Measurements from ENCODE around the gene TEX51. TPM values are rescaled to one million over a fixed set of nuclear protein-coding genes. Genes with fewer than 3 reads are reported as not detected.

TEX51 gene
- total RNA-seq, 1 donor from 2014 or later: not detected

GRCh38 chr2:126862730-126863129, 36.0 kb upstream of the TEX51 start:
- intact Hi-C loops (cut with micrococcal nuclease): no loop called here
- Mint-ChIP-seq H3K4me1 (no peaks in the 10 kb centered on the region), H3K36me3 (ENCODE audit: low read depth) (no peaks in the 10 kb centered on the region), H3K4me3 (no peak overlapping the region), H3K27ac (no peak overlapping the region), H3K27me3 (peaks cover 3% of the 10 kb centered on the region), H3K9me3 (peaks cover 4% of the 10 kb centered on the region)
- peak; percentile 15 for DNase-seq

- Mint-ChIP-seq H3K9me3 (peaks cover 4% of the 10 kb centered on the region), H3K4me3 (no peak overlapping the region), H3K27me3 (peaks cover 3% of the 10 kb centered on the region), H3K27ac (no peak overlapping the region), H3K36me3 (ENCODE audit: low read depth) (no peaks in the 10 kb centered on the region), H3K4me1 (no peaks in the 10 kb centered on the region)
- DNase-seq: peak; percentile 46
- intact Hi-C loops (cut with micrococcal nuclease): no loop called here
Observed at GRCh38 chr2:126863336-126864015, 35.2 kb upstream of the TEX51 start.

GRCh38 chr2:126864861-126865260, 33.8 kb upstream of the TEX51 start:
- DNase-seq: peak; percentile 30
- intact Hi-C loops (cut with micrococcal nuclease): no loop called here
- peaks cover 4% of the 10 kb centered on the region for H3K9me3 Mint-ChIP-seq
- H3K4me1 Mint-ChIP-seq: no peaks in the 10 kb centered on the region
- H3K27ac Mint-ChIP-seq: no peak overlapping the region
- no peaks in the 10 kb centered on the region for H3K36me3 Mint-ChIP-seq (ENCODE audit: low read depth)
- no peak overlapping the region for H3K4me3 Mint-ChIP-seq
- peaks cover 3% of the 10 kb centered on the region for H3K27me3 Mint-ChIP-seq

- Mint-ChIP-seq H3K27me3 (peaks cover 3% of the 10 kb centered on the region), H3K36me3 (ENCODE audit: low read depth) (no peaks in the 10 kb centered on the region), H3K4me1 (no peaks in the 10 kb centered on the region), H3K4me3 (no peak overlapping the region), H3K9me3 (peaks cover 4% of the 10 kb centered on the region), H3K27ac (no peak overlapping the region)
- intact Hi-C loops (cut with micrococcal nuclease): no loop called here
- peak; percentile 35 for DNase-seq
Observed at GRCh38 chr2:126866451-126866850, 32.2 kb upstream of the TEX51 start.

GRCh38 chr2:126874961-126875360, 23.7 kb upstream of the TEX51 start:
- H3K27ac Mint-ChIP-seq: no peak overlapping the region
- peaks cover 7% of the 10 kb centered on the region for H3K9me3 Mint-ChIP-seq
- no peak for DNase-seq
- H3K27me3 Mint-ChIP-seq: no peaks in the 10 kb centered on the region
- intact Hi-C loops (cut with micrococcal nuclease): no loop called here
- no peaks in the 10 kb centered on the region for H3K4me1 Mint-ChIP-seq
- H3K4me3 Mint-ChIP-seq: no peak overlapping the region
- no peaks in the 10 kb centered on the region for H3K36me3 Mint-ChIP-seq (ENCODE audit: low read depth)

- intact Hi-C loops (cut with micrococcal nuclease): no loop called here
- H3K4me1 Mint-ChIP-seq: no peaks in the 10 kb centered on the region
- H3K27ac Mint-ChIP-seq: no peak overlapping the region
- H3K9me3 Mint-ChIP-seq: peaks cover 7% of the 10 kb centered on the region
- no peak overlapping the region for H3K4me3 Mint-ChIP-seq
- H3K27me3 Mint-ChIP-seq: no peaks in the 10 kb centered on the region
- H3K36me3 Mint-ChIP-seq (ENCODE audit: low read depth): no peaks in the 10 kb centered on the region
- DNase-seq: no peak
Observed at GRCh38 chr2:126876631-126877030, 22.1 kb upstream of the TEX51 start.

GRCh38 chr2:126877041-126877440, 21.6 kb upstream of the TEX51 start:
- Mint-ChIP-seq H3K27me3 (no peaks in the 10 kb centered on the region), H3K36me3 (ENCODE audit: low read depth) (no peaks in the 10 kb centered on the region), H3K9me3 (peaks cover 7% of the 10 kb centered on the region), H3K4me3 (no peak overlapping the region), H3K27ac (no peak overlapping the region), H3K4me1 (no peaks in the 10 kb centered on the region)
- intact Hi-C loops (cut with micrococcal nuclease): no loop called here
- no peak for DNase-seq

- no peaks in the 10 kb centered on the region for H3K36me3 Mint-ChIP-seq (ENCODE audit: low read depth)
Observed at GRCh38 chr2:126877861-126878565, 20.7 kb upstream of the TEX51 start.

GRCh38 chr2:126878601-126879000, 20.1 kb upstream of the TEX51 start:
- intact Hi-C loops (cut with micrococcal nuclease): no loop called here
- no peaks in the 10 kb centered on the region for H3K4me1 Mint-ChIP-seq
- no peak overlapping the region for H3K27ac Mint-ChIP-seq
- no peak overlapping the region for H3K4me3 Mint-ChIP-seq
- no peaks in the 10 kb centered on the region for H3K36me3 Mint-ChIP-seq (ENCODE audit: low read depth)
- H3K27me3 Mint-ChIP-seq: no peaks in the 10 kb centered on the region
- H3K9me3 Mint-ChIP-seq: peaks cover 7% of the 10 kb centered on the region
- no peak for DNase-seq

More at GRCh38 chr2:126877861-126878565, 20.7 kb upstream of the TEX51 start:
- H3K27ac Mint-ChIP-seq: no peak overlapping the region
- DNase-seq: no peak
- H3K27me3 Mint-ChIP-seq: no peaks in the 10 kb centered on the region
- intact Hi-C loops (cut with micrococcal nuclease): no loop called here
- no peak overlapping the region for H3K4me3 Mint-ChIP-seq
- H3K4me1 Mint-ChIP-seq: no peaks in the 10 kb centered on the region
- H3K9me3 Mint-ChIP-seq: peaks cover 7% of the 10 kb centered on the region

GRCh38 chr2:126879348-126880298, 19.1 kb upstream of the TEX51 start:
- Mint-ChIP-seq H3K36me3 (ENCODE audit: low read depth) (no peaks in the 10 kb centered on the region), H3K27ac (no peak overlapping the region), H3K4me1 (no peaks in the 10 kb centered on the region), H3K9me3 (peaks cover 7% of the 10 kb centered on the region), H3K4me3 (no peak overlapping the region), H3K27me3 (no peaks in the 10 kb centered on the region)
- no peak for DNase-seq
- intact Hi-C loops (cut with micrococcal nuclease): no loop called here

GRCh38 chr2:126880324-126880723, 18.4 kb upstream of the TEX51 start:
- Mint-ChIP-seq H3K27ac (no peak overlapping the region), H3K27me3 (no peaks in the 10 kb centered on the region)

GRCh38 chr2:126880817-126881216, 17.9 kb upstream of the TEX51 start:
- Mint-ChIP-seq H3K9me3 (peaks cover under 1% of the 10 kb centered on the region), H3K4me3 (no peak overlapping the region), H3K36me3 (ENCODE audit: low read depth) (no peaks in the 10 kb centered on the region), H3K27me3 (no peaks in the 10 kb centered on the region), H3K27ac (no peak overlapping the region), H3K4me1 (no peaks in the 10 kb centered on the region)
- no peak for DNase-seq
- intact Hi-C loops (cut with micrococcal nuclease): no loop called here

More at GRCh38 chr2:126880324-126880723, 18.4 kb upstream of the TEX51 start:
- intact Hi-C loops (cut with micrococcal nuclease): no loop called here
- Mint-ChIP-seq H3K4me3 (no peak overlapping the region), H3K4me1 (no peaks in the 10 kb centered on the region), H3K36me3 (ENCODE audit: low read depth) (no peaks in the 10 kb centered on the region), H3K9me3 (peaks cover 5% of the 10 kb centered on the region)
- no peak for DNase-seq

- no peak overlapping the region for H3K4me3 Mint-ChIP-seq
Observed at GRCh38 chr2:126881591-126881990, 17.1 kb upstream of the TEX51 start.

GRCh38 chr2:126882181-126882580, 16.5 kb upstream of the TEX51 start:
- Mint-ChIP-seq H3K36me3 (ENCODE audit: low read depth) (no peaks in the 10 kb centered on the region), H3K27me3 (peaks cover 8% of the 10 kb centered on the region), H3K4me1 (peaks cover 4% of the 10 kb centered on the region), H3K9me3 (no peaks in the 10 kb centered on the region), H3K4me3 (no peak overlapping the region), H3K27ac (no peak overlapping the region)
- DNase-seq: no peak
- intact Hi-C loops (cut with micrococcal nuclease): no loop called here

More at GRCh38 chr2:126881591-126881990, 17.1 kb upstream of the TEX51 start:
- intact Hi-C loops (cut with micrococcal nuclease): no loop called here
- peaks cover 2% of the 10 kb centered on the region for H3K4me1 Mint-ChIP-seq
- no peak overlapping the region for H3K27ac Mint-ChIP-seq
- no peak for DNase-seq
- H3K36me3 Mint-ChIP-seq (ENCODE audit: low read depth): no peaks in the 10 kb centered on the region
- H3K9me3 Mint-ChIP-seq: no peaks in the 10 kb centered on the region
- peaks cover 2% of the 10 kb centered on the region for H3K27me3 Mint-ChIP-seq
